GM15510 (cell line): ENCODE measurements around the gene TMEM45A.

Experiments used
- POLR2A ChIP-seq: IDR thresholded peaks from 3 replicates; pipeline ENCODE4 v1.6.1; 2011; ENCODE audit warnings: borderline replicate concordance; ENCODE audit not compliant: insufficient read length; ENCODE audit errors: extremely low read depth

Gene TMEM45A

GRCh38 chr3:100580147-100580546, 87.7 kb downstream of the TMEM45A start:
- no peak for TF ChIP-seq POLR2A

GRCh38 chr3:100581650-100582049, 89.2 kb downstream of the TMEM45A start:
- no peak for TF ChIP-seq POLR2A

GRCh38 chr3:100584101-100584660, 91.8 kb downstream of the TMEM45A start:
- TF ChIP-seq POLR2A, result no peak

- TF ChIP-seq POLR2A, result no peak
These were observed 94.4 kb downstream of the TMEM45A start for GRCh38 chr3:100586832-100587231.

GRCh38 chr3:100588251-100588650, 95.8 kb downstream of the TMEM45A start:
- no peak for TF ChIP-seq POLR2A

GRCh38 chr3:100590114-100590839, 97.9 kb downstream of the TMEM45A start:
- TF ChIP-seq POLR2A, result no peak

- no peak for TF ChIP-seq POLR2A
These were observed 98.4 kb downstream of the TMEM45A start for GRCh38 chr3:100590840-100591147.

GRCh38 chr3:100591411-100591810, 99.0 kb downstream of the TMEM45A start:
- TF ChIP-seq POLR2A, result no peak

GRCh38 chr3:100600181-100601042, 108.0 kb downstream of the TMEM45A start:
- no peak for TF ChIP-seq POLR2A

GRCh38 chr3:100602506-100603444, 110.4 kb downstream of the TMEM45A start:
- TF ChIP-seq POLR2A, result no peak

- no peak for TF ChIP-seq POLR2A
These were observed 111.0 kb downstream of the TMEM45A start for GRCh38 chr3:100603469-100603868.

- no peak for TF ChIP-seq POLR2A
These were observed 112.9 kb downstream of the TMEM45A start for GRCh38 chr3:100605358-100605757.

GRCh38 chr3:100606894-100607512, 114.6 kb downstream of the TMEM45A start:
- TF ChIP-seq POLR2A, result no peak

GRCh38 chr3:100609305-100609704, 116.9 kb downstream of the TMEM45A start, which contains the start of gene ADGRG7:
ADGRG7 (plus strand) TSS chr3:100609601; CDS start chr3:100609857, 256 bp downstream.
- TF ChIP-seq POLR2A, result no peak
